ENCODE data around the gene FBXO48.
A peak's percentile ranks its signal among the peaks of the same experiment; 100 is the strongest.
"Not testable (repeated sequence)": the region's sequence is repeated elsewhere in the genome, so short reads cannot be mapped to it uniquely, and the experiment has no call there.

The FBXO48 gene

GRCh38 chr2:68467077-68467960 is at the start of gene FBXO48, which contains the start of gene APLF:
FBXO48 (minus strand) TSS chr2:68467294; CDS start chr2:68465145, 2,149 bp downstream.
APLF (plus strand) TSS chr2:68467585; CDS start chr2:68467732, 147 bp downstream.
- peak; percentile 97 for DNase-seq

DNA sequence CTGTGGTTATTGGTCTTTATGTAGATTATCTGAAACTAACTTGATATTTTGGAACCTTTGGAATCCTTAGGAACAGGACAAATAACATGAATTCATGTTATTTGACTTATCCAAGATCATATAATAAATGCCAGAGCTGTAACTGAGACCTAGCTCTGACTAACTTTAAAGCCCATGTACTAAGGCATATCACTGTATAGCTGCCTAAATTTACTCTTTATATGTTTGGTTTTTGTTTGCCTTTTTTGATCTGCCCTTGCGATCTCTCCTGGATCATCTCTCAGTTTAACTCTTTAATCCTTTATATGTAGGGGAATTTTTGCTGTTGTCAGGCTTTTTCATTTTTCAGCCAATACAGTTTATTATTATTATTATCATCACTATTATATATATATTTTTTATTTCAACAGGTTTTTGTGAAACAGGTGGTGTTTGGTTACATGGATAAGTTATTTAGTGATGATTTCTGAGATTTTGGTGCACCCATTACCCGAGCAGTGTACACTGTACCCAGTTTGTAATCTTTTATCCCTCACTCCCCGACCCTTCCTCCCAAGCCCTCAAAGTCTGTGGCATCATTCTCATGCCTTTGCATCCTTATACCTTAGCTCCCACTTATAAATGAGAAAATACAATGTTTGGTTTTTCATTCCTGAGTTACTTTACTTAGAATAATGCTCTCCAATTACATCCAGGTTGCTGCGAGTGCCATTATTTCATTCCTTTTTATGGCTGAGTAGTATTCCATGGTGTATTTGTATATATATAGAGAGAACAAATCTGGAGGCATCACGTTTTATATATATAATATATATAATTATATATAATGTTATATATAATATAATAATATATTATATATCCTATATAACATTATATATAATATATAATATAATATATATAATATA is 49.2 kb upstream of the FBXO48 start:
- no peak for DNase-seq

DNA sequence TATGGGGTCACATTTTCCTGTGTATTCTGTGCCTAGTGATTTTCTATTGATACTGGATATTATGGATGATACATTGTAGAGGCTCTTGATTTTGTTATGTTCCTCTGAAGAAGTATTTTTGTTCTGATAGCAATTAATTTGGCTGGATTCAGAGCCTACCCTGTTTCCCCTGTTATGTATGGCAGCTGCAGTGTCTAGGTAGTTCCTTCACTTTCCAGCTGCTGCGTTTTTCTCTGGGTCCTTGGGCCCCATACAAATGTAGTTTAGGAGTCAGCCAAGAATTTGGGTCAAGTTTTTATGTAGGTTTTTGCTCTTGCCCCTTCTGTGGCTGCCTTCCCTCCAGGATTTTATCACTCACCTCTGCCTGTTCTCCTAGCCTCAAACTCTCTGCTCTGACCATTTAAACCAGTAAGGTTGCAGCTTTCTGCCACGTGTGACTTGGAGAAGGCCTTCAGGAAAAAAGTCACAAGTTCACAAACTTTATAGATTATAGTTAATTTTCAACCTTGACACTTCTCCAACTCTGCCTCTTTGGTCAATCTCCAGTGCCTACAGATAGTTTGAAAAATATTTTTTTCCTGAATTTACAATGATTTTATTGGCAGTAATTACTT is 47.3 kb upstream of the FBXO48 start:
- no peak for DNase-seq

GRCh38 chr2:68512966-68513365 is 45.9 kb upstream of the FBXO48 start:
- DNase-seq, result no peak

GRCh38 chr2:68512326-68512725 is 45.2 kb upstream of the FBXO48 start:
- DNase-seq, result no peak

GRCh38 chr2:68506170-68506569 is 39.1 kb upstream of the FBXO48 start:
- DNase-seq, result no peak

GRCh38 chr2:68505603-68506159 is 38.6 kb upstream of the FBXO48 start:
- no peak for DNase-seq

GRCh38 chr2:68501768-68502167 is 34.7 kb upstream of the FBXO48 start:
- DNase-seq, result no peak

GRCh38 chr2:68500649-68501048 is 33.6 kb upstream of the FBXO48 start:
- DNase-seq, result no peak

- DNase-seq, result no peak
These were observed 32.0 kb upstream of the FBXO48 start for GRCh38 chr2:68499133-68499532.

GRCh38 chr2:68491582-68491981 is 24.5 kb upstream of the FBXO48 start:
- no peak for DNase-seq

GRCh38 chr2:68489282-68489681 is 22.2 kb upstream of the FBXO48 start:
- no peak for DNase-seq

DNA sequence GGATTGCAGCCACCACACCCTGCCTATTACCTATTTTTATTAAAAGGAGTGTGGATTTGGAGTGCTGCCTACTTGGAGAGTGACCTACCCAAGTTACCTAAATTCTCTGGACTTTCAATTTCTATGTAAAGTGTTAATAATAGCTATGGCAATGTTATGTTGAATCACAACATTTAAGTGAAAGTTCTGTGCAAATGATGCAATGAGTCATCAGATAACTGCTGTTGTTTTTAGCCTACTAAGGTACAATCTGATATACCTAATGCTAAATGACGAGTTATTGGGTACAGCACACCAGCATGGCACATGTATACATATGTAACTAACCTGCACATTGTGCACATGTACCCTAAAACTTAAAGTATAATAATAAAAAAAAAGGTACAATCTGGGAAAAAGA is 21.5 kb upstream of the FBXO48 start:
- not testable (repeated sequence) for DNase-seq

GRCh38 chr2:68487773-68488355 is 20.8 kb upstream of the FBXO48 start:
- no peak for DNase-seq

GRCh38 chr2:68483011-68483410 is 15.9 kb upstream of the FBXO48 start:
- no peak for DNase-seq

- DNase-seq, result no peak
These were observed 15.3 kb upstream of the FBXO48 start for GRCh38 chr2:68482296-68482820.

GRCh38 chr2:68478688-68479087 is 11.6 kb upstream of the FBXO48 start:
- no peak for DNase-seq

DNA sequence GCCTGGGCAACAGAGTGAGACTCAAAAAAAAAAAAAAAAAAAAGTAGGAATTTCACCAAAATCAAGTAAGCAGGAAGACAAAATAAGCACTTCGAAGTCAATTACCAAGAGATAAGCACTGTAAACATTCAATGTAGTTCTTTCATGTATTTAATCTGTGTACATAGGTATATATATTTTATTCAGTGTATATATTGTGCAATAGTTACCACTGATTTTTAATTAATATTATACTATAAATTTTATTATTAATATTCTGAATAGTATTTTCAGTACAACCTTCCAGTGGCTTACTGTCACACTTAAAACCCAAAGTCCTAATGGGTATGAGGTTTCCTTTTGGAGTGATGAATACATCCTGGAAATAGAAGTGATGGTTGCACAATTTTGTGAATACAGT is 9.4 kb upstream of the FBXO48 start:
- no peak for DNase-seq

DNA sequence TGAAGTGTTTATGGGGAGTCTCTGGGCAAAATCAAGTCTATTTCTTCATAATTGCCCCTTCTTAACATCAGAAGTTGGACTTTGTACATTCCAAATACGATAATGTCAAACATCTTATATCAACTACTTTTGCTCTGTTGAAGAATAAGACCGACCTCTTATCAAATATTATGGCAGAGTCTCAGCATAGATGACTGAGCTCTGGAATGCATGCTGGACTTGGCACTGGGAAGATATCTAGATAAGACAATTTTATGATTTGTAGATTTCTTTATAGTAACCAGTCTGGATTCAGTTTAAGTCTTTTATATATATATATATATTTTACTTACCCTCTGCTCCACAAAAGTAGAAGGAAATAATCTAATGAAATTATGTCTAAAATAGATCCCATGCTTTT is 8.5 kb upstream of the FBXO48 start:
- DNase-seq, result no peak

DNA sequence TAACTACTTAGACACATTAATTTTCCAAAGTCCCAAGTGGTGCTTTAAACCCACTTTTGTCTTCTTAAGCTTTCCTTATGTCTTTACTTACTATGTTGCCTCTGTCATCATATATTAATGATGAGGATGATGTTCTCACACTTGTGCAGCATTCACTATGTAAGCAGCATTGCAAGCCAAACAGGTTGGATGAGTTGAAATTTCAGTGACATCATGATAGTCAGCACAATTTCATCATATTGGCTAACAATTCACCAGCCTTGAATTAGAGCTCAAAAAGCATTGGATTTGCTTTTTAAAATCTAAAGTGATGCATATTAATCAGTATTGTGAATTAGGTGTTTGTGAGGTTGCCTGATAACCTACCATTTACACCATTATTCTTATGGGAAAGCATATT is 8.0 kb upstream of the FBXO48 start:
- DNase-seq, result no peak

GRCh38 chr2:68472796-68473414 is 5.8 kb upstream of the FBXO48 start:
- no peak for DNase-seq

- DNase-seq, result no peak
These were observed 4.3 kb upstream of the FBXO48 start for GRCh38 chr2:68471385-68471784.
